ENCODE results near the gene PCDHGB2. TPM values are rescaled to one million over a fixed set of nuclear protein-coding genes. Genes with fewer than 3 reads are reported as not detected.

PCDHGB2 gene
- total and polyA plus RNA-seq, 2 of the 8 experiments (the other 6 are each of a cell fraction or from before 2014, with no cell fraction given): 1.9 to 2.9 TPM

DNA sequence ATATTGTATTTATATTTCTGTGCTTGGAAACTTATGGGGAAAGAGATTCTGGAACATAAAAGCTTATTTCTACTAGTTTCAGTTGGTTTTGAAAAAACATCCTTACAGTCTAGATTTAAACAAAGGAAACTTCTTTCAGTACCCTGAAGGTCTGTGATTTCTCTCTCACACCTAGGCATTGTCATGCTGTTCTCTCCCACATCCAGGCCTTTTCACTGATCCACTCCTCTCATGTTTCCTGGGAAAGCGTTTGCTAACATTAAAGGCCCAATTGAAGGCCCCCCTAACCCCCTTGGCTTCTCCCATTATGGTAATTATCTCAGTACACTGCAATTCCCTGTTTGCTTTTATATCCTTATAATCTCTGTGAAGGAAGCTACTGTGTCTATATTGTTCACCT is 17.0 kb upstream of the PCDHGB2 start:
- no peak overlapping the region for H2BK5ac ChIP-seq (ENCODE audit: low read depth, low read length)
- no peak overlapping the region for H3K56ac ChIP-seq (replicated peaks; ENCODE audit: insufficient read length, low read depth, low read length)
- no peaks in the 10 kb centered on the region for H3K79me1 ChIP-seq (ENCODE audit: low read depth, low read length)
- FAIRE-seq: no peak
- no peaks in the 10 kb centered on the region for H3K23me2 ChIP-seq (ENCODE audit: low read depth, low read length)
- CTCF ChIA-PET (ENCODE audit: partially characterized antibody): interaction anchor here (0.8 to 4.8 kb wide), 26 partner anchors 8 to 224 kb away, joined by 3 to 21 read pairs (median 4); partner anchors contain the start of genes PCDHB14, PCDHB15, PCDHB4 and PCDHGA1
- H3K23ac ChIP-seq (ENCODE audit: insufficient read length): no peak overlapping the region
- no peak overlapping the region for H3K4me2 ChIP-seq (ENCODE audit: insufficient read depth in 1 of 2, low read depth in 2 of 2, low read length in 2 of 2)
- DNase-seq (ENCODE audit: low read depth in 1 of 2, low spot score in 2 of 2): no peak
- no peak overlapping the region for H3K4ac ChIP-seq (replicated peaks; ENCODE audit: insufficient read length, low read depth, low read length)
- H3K18ac ChIP-seq (ENCODE audit: extremely low read depth, low read length): no peak overlapping the region
- no peak overlapping the region for H2BK20ac ChIP-seq (ENCODE audit: low read length)
- no peak overlapping the region for H3K14ac ChIP-seq (ENCODE audit: insufficient read length)
- no peaks in the 10 kb centered on the region for H3K79me2 ChIP-seq (ENCODE audit: control insufficient read depth in 1 of 2, insufficient read depth in 2 of 2, low read length in 2 of 2)
- no peak overlapping the region for H2AFZ ChIP-seq (ENCODE audit: low read length)
- no peak overlapping the region for H2AK5ac ChIP-seq (ENCODE audit: low read depth, low read length)
- POLR2A ChIA-PET (ENCODE audit: partially characterized antibody): no interaction called here
- no peaks in the 10 kb centered on the region for H3K36me3 ChIP-seq (ENCODE audit: control insufficient read depth in 2 of 4, insufficient read depth in 4 of 4, low read length in 3 of 4)
- H3K27me3 ChIP-seq (replicated peaks in 1 of 4; ENCODE audit: control insufficient read depth in 3 of 4, extremely low read depth in 1 of 4, insufficient read depth in 3 of 4, low read length in 3 of 4): no peaks in the 10 kb centered on the region
- no peak overlapping the region for H3K9ac ChIP-seq (replicated peaks in 1 of 4; ENCODE audit: extremely low read depth in 1 of 4, low read depth in 3 of 4, low read length in 3 of 4)
- 85% methylated on average over 1 of the region's 1 CpG; no CpG with 5 or more reads in 1 of the 2 experiments for WGBS, 2 experiments (ENCODE audit: extremely low coverage in 1 of 2, insufficient coverage in 1 of 2, insufficient read length in 1 of 2, insufficient replicate concordance in 2 of 2, low coverage in 1 of 2, low lambda C conversion rate in 2 of 2, missing lambda C conversion rate in 1 of 2)
- no peaks in the 10 kb centered on the region for H3K4me1 ChIP-seq (replicated peaks in 1 of 4; ENCODE audit: control insufficient read depth in 3 of 4, insufficient read depth in 4 of 4, low read length in 3 of 4)
- no peak overlapping the region for H2BK12ac ChIP-seq (ENCODE audit: low read depth, low read length)
- H3K4me3 ChIP-seq (ENCODE audit: extremely low read depth in 1 of 4, insufficient read depth in 2 of 4, low read depth in 3 of 4, low read length in 4 of 4): no peak overlapping the region
- H4K20me1 ChIP-seq (replicated peaks in 1 of 2; ENCODE audit: control insufficient read depth in 1 of 2, insufficient read depth in 2 of 2, low read length in 2 of 2): no peaks in the 10 kb centered on the region
- H4K8ac ChIP-seq (ENCODE audit: extremely low read depth, insufficient read depth, low read length): no peak overlapping the region
- no peak overlapping the region for H2BK15ac ChIP-seq (ENCODE audit: low read length)
- no peak overlapping the region for H4K5ac ChIP-seq (ENCODE audit: insufficient read length, low read depth, low read length)
- H4K91ac ChIP-seq (replicated peaks; ENCODE audit: insufficient read length, low read length): no peak overlapping the region
- H3K9me3 ChIP-seq (ENCODE audit: insufficient read depth in 2 of 2, low read depth in 1 of 2, low read length in 1 of 2): peaks cover 33 to 46% of the 10 kb centered on the region in 2 experiments; a peak in 3 of 4 replicates
- no peak overlapping the region for H3K27ac ChIP-seq (ENCODE audit: low read depth, low read length)
- H2BK120ac ChIP-seq (replicated peaks; ENCODE audit: low read depth, low read length): no peak overlapping the region
- no peak for TF ChIP-seq TAF1 (IDR thresholded peaks at IDR 0.05; ENCODE audit: low read depth, low read length)
- no peak for TF ChIP-seq MAFK (IDR thresholded peaks at IDR 0.05; ENCODE audit: low read depth, low read length)
- no peak for TF ChIP-seq RXRA (IDR thresholded peaks at IDR 0.05; ENCODE audit: insufficient read depth, low read depth, low read length)
- TF ChIP-seq, protein P1, sequence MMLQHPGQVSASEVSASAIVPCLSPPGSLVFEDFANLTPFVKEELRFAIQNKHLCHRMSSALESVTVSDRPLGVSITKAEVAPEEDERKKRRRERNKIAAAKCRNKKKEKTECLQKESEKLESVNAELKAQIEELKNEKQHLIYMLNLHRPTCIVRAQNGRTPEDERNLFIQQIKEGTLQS (IDR thresholded peaks at IDR 0.05; ENCODE audit: insufficient read depth, low read depth, low read length): no peak
- no peak for TF ChIP-seq CHD1 (IDR thresholded peaks at IDR 0.05; ENCODE audit: low read depth, low read length)
- TF ChIP-seq GTF2F1 (IDR thresholded peaks at IDR 0.05; ENCODE audit: borderline replicate concordance, low read depth, low read length): no peak
- TF ChIP-seq SAP30 (IDR thresholded peaks at IDR 0.05; ENCODE audit: insufficient read depth, insufficient replicate concordance, low read length): no peak
- TF ChIP-seq TAF7 (optimal IDR thresholded peaks at IDR 0.05; ENCODE audit: borderline replicate concordance, low read depth, low read length): no peak
- no peak for TF ChIP-seq GABPA (IDR thresholded peaks at IDR 0.05; ENCODE audit: borderline replicate concordance, insufficient read depth, low read length)
- TF ChIP-seq KDM4A (IDR thresholded peaks at IDR 0.05; ENCODE audit: low read depth, low read length, severe bottlenecking): no peak
- no peak for TF ChIP-seq CBX5 (IDR thresholded peaks at IDR 0.05; ENCODE audit: low read depth, low read length)
- no peak for TF ChIP-seq SIRT6 (IDR thresholded peaks at IDR 0.05; ENCODE audit: low read length)
- TF ChIP-seq FOSL1 (IDR thresholded peaks at IDR 0.05; ENCODE audit: insufficient read depth, low read depth, low read length): no peak

Measured in H1 (cell line).